PFSK-1 (cell line): ENCODE data around the gene RASA2.

Experiments used
- FOXP2 ChIP-seq: optimal IDR thresholded peaks from 2 replicates; pipeline ENCODE3; 2011; ENCODE audit warnings: borderline replicate concordance, control low read depth, inconsistent platforms; ENCODE audit not compliant: insufficient read depth; ENCODE audit errors: extremely low read length, extremely low read depth
- POLR2AphosphoS5 ChIP-seq: IDR thresholded peaks from 2 replicates; pipeline ENCODE4 v1.6.1; 2012; ENCODE audit warnings: low read depth, mild to moderate bottlenecking, control low read depth, low read length, moderate library complexity
- REST ChIP-seq, 2 experiments: IDR thresholded peaks; 2 replicates each; pipeline versions ENCODE4 v1.6.1 to v1.8.0; 2011 to 2012; ENCODE audit warnings: low read depth in 2 of 2, low read length in 2 of 2, control low read depth in 1 of 2, inconsistent platforms in 1 of 2, mild to moderate bottlenecking in 1 of 2, moderate library complexity in 1 of 2; ENCODE audit not compliant: insufficient read depth in 1 of 2
- SIN3A ChIP-seq: IDR thresholded peaks from 2 replicates; pipeline ENCODE4 v1.6.1; 2012; ENCODE audit warnings: mild to moderate bottlenecking, low read length, moderate library complexity, borderline replicate concordance; ENCODE audit not compliant: insufficient read depth
- TAF1 ChIP-seq: IDR thresholded peaks from 2 replicates; pipeline ENCODE4 v1.6.1; 2012; ENCODE audit warnings: low read length, control low read depth, borderline replicate concordance; ENCODE audit not compliant: insufficient read depth

Gene RASA2

GRCh38 chr3:141499965-141500364 is 13.1 kb downstream of the RASA2 start:
- TF ChIP-seq SIN3A = no peak
- TF ChIP-seq FOXP2 = no peak
- no peak for TF ChIP-seq TAF1
- TF ChIP-seq POLR2AphosphoS5 = no peak
- no peak for TF ChIP-seq REST (IDR thresholded peaks at IDR 0.05; ENCODE audit: insufficient read depth in 1 of 2, low read depth in 2 of 2, low read length in 2 of 2)

GRCh38 chr3:141500397-141500796 is 13.6 kb downstream of the RASA2 start:
- no peak for TF ChIP-seq TAF1
- no peak for TF ChIP-seq REST (IDR thresholded peaks at IDR 0.05; ENCODE audit: insufficient read depth in 1 of 2, low read depth in 2 of 2, low read length in 2 of 2)
- TF ChIP-seq FOXP2 = no peak
- no peak for TF ChIP-seq POLR2AphosphoS5
- TF ChIP-seq SIN3A = no peak

DNA sequence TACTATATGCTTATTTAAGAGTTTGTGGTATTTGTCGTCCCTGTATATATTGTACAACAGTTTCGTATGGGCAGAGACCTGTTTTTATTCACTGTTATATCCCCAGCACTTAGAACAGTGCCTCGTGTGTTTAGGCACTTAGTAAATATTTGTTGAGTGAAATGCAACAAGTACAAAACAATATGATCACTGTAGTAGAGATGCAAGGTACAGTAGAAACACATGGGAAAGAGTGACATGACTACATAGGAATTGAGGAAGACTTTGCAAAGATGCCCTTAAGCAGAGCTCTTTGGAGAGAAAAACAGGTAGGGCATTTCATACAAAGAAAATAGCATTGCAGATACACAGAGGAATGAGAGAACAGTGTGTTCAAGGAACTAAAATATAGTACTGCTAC is 18.3 kb downstream of the RASA2 start:
- TF ChIP-seq TAF1 (no peak), REST (IDR thresholded peaks at IDR 0.05; ENCODE audit: insufficient read depth in 1 of 2, low read depth in 2 of 2, low read length in 2 of 2) (no peak)

DNA sequence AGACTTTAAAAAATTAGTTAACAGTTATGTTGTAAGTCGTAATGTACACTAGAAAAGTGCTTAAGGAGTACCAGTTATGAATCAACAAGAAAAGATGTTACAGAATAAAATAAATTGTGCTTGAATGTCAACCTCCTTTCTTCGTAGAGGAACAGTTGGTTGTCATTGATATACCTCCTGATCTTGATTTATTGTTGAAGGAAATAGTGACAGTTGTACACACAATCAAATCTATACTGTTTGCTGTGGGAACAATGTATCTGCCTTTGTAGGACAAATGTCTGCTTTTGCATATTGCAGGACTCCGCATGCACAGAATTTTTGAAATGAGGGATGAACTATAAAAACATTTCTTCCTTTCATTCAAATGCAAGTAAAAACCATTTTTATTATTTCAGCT is 19.2 kb downstream of the RASA2 start:
- TF ChIP-seq REST (IDR thresholded peaks at IDR 0.05; ENCODE audit: insufficient read depth in 1 of 2, low read depth in 2 of 2, low read length in 2 of 2) (no peak), SIN3A (no peak), TAF1 (no peak), FOXP2 (no peak), POLR2AphosphoS5 (no peak)

DNA sequence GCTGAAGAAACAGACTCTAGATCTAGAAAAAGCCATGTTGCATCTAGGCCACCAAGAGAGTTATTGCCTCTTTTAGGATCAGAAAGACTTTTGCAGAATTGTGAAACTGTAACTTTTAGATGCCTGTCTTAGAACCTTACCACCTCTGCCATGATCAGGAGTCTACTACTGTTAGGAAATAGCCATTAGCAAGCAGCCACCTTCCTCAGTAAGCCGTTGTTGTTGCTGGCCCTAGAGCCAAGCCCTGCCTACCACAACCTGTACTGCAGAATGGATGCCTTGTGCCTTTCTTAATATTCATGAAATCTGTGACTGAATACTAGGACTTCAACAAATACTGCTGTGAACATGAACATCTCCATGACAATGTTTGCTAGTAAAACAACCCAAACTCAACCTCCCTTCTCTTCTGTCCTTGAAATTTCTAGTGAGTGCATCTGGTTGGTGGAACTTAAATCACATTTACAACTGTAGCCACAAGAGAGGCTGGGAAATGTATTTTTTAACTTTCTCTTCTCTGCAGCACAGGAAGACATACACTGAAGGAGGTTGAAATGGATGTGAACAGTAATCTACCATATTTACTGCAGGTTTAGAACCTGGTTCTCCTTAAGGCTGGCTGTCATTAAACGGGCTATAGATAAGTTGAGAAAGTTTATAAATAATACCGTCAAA is 20.7 kb downstream of the RASA2 start:
- TF ChIP-seq FOXP2 (no peak), TAF1 (no peak), REST (IDR thresholded peaks at IDR 0.05; ENCODE audit: insufficient read depth in 1 of 2, low read depth in 2 of 2, low read length in 2 of 2) (no peak), POLR2AphosphoS5 (no peak), SIN3A (no peak)
